GM15510 (cell line): ENCODE measurements around the gene COL26A1.

Source experiments
- POLR2A ChIP-seq: IDR thresholded peaks from 3 replicates; pipeline ENCODE4 v1.6.1; 2011; ENCODE audit warnings: borderline replicate concordance; ENCODE audit not compliant: insufficient read length; ENCODE audit errors: extremely low read depth

COL26A1 gene

GRCh38 chr7:101419831-101420230 lies 57.2 kb downstream of the COL26A1 start:
- no peak for TF ChIP-seq POLR2A

GRCh38 chr7:101420436-101420835 lies 57.8 kb downstream of the COL26A1 start:
- TF ChIP-seq POLR2A: no peak

- no peak for TF ChIP-seq POLR2A
Measured at GRCh38 chr7:101422356-101423195, 59.9 kb downstream of the COL26A1 start.

GRCh38 chr7:101426303-101427011 lies 63.8 kb downstream of the COL26A1 start:
- TF ChIP-seq POLR2A: no peak

GRCh38 chr7:101428093-101428866 lies 65.6 kb downstream of the COL26A1 start:
- TF ChIP-seq POLR2A: no peak

DNA sequence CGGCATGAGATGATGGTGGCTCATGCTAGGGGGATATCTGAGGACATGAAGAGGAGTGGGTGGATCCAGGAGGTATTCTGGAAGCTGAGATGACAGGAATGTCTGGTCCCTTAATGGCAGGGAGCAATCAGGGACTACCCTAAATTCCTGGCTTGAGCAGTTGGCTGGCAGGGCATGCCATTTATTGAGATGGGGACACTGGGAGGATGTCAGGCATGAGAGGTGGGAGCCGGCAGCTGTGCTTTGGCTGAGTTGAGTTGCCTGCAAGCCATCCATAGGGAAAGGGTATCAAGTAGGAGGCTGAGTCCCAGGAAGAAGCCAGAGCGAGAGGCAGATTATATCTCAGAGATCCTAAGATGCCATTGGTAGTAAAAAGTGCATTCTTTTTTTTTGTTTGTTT lies 69.6 kb downstream of the COL26A1 start:
- no peak for TF ChIP-seq POLR2A

- no peak for TF ChIP-seq POLR2A
Measured at GRCh38 chr7:101433688-101434087, 71.0 kb downstream of the COL26A1 start.

DNA sequence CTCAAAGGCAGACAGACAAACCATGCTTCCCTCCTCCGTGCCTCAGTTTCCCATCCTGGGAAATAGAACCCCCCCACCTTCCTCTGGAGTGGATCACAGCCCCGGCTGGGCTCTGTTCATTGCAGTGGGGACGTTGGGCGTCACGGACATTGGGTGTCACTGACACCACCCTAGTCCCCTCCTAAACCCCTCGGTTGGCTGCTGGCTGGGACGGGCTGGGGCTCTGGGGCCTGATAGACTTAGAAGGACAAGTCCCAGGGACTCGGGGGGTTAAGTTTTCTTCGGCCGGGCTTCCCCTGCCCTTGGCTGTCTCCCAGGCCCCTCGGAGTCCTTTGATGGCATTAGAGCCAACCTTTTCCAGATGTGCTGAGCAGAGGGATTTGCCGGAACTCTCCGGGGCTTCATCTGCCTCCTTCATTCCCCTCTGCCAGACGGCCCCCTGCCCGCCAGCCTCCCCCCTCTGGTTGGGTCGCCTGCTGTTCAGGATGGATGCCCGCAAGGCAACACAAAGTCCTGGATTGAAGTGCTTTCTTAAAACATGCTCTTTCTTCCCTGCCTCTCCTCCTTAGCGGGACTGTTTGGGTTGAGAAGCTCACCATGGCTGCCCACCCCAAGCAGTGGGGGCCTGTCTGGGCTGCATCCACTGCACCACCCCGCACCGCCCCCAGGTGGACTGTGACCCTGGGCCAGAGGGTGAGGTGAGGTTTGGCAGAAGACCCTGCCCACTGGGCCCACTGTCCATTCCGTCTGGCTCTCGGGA lies 73.0 kb downstream of the COL26A1 start:
- TF ChIP-seq POLR2A: no peak

DNA sequence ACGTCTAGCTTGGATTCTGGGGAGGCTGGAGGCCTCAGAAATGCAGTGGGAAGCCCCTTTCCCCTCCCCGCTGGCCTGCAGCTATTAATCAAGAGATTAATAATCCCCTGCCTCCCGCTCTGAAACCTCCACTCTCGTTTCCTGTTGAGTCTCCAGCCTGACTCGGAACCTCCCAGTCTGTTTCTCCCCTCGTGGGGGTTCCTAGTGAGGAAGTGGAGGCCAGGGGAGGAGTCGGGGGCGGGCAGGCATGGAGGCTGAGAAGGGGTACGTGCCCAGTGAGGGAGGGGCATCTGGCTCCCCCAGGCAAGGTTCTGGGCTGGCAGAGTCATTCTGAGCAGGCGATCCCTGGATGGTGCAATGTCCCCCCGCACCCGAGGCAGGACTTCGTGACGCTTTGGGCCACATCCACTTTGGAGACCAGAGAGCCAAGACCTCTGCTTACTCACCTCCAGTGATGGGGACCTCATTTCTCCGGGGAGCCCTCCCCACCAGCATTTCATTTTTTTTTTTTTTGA lies 73.6 kb downstream of the COL26A1 start:
- no peak for TF ChIP-seq POLR2A

GRCh38 chr7:101436857-101437576 lies 74.3 kb downstream of the COL26A1 start:
- no peak for TF ChIP-seq POLR2A

DNA sequence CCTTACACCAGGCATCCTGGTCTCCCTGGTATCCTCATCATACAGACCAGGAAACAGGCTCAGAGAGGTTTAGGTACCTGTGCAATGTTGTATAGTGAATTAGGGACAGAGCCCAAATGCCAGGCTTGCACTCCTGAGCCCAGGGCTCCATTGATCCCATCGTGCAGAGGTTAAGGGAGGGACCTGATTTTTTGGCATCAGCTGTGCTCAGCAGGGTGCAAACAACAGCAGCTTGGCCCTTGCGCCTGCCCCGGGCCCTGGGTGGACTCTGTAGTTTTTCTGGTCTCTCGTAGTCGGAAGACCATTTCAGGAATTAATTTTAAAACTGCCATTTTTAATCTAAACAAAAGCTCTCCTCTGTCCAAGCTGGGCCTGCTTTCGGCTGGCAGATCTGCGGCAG lies 79.2 kb downstream of the COL26A1 start:
- no peak for TF ChIP-seq POLR2A

GRCh38 chr7:101442426-101443070 lies 79.9 kb downstream of the COL26A1 start:
- no peak for TF ChIP-seq POLR2A

- no peak for TF ChIP-seq POLR2A
Measured at GRCh38 chr7:101450064-101450463, 87.4 kb downstream of the COL26A1 start.
